Measurements from ENCODE around the gene TMEM9.
A peak's percentile ranks its signal among the peaks of the same experiment; 100 is the strongest.

Gene TMEM9

DNA sequence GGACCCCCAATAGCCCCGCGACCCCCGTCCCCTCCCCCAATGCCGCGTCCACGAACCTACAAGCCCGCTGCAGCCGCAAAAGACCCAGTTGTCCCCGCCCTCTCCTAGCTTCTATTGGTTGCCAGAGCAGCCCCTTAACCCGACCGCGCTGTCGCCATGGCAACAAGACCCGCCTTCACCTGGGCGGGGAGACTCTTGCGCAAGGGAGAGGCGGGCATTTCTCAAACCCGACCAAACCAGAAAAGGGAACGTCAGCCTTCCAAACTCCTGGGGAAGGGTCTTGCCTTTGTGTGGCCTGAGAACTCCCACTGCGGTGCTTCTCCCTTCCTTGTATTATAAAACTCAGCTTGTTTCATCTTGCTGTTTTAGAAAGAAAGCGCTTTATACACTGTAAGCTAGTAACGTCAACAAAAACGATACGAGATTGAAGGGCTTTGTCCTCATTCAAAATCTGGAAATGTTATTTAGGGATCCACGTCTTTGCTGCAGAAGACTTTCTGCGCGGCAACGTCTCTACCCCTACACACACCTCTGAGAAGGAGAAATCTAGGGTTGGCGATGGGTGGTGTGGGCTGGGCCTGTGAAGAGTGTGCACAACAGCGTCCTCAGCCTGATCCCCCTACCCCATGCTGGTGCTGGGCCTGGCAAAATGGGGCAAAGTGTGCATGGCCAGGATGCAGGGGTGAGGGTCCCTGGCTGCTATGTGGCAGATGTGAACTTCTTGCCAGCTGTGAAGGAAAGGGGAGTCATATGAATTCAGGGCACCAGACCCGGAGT lies at the start of gene TMEM9:
TMEM9 (minus strand) TSS at position 86 of the 777 bp plus-strand sequence. CDS start 551 bp downstream, outside the sequence.
- peak; percentile 81 to 83 for DNase-seq

DNA sequence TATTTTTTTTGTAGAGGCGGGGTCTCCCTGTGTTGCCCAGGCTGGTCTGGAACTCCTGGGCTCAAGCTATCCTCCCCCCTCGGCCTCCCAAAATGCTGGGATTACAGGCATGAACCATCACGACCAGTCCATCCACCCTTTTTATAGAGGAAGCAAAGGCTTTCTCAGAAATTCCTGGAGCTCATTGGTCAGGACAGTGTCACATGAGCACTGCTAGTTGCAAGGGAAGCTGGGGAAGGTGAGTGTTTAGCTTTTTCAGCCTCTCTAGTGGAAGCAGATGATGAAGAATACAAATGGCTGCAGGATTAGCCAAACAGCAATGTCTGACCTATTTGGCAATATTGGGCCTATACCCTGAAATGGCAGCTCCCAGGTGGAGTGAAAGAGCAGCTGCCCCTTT lies 44.3 kb upstream of the TMEM9 start:
- no peak for DNase-seq

DNA sequence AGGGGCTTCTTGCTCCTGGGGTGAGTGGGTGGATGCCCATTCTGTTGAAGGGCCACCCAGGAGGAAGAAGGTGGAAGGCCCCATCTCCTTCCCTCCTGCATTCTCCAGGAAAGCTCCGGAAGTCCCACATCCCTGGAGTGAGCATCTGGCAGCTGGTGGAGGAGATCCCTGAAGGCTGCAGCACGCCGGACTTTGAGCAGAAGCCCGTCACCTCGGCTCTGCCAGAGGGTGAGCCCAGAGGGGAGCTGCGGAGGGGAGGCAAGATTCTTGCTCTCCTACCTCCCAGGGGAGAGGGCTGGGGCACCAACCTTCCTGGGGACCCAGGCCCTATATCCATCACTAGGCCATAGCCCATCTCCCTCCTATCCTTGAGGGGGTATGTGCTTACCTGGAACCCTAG lies 39.8 kb upstream of the TMEM9 start:
- DNase-seq: no peak

GRCh38 chr1:201192261-201192788 lies 38.1 kb upstream of the TMEM9 start:
- no peak for DNase-seq

DNA sequence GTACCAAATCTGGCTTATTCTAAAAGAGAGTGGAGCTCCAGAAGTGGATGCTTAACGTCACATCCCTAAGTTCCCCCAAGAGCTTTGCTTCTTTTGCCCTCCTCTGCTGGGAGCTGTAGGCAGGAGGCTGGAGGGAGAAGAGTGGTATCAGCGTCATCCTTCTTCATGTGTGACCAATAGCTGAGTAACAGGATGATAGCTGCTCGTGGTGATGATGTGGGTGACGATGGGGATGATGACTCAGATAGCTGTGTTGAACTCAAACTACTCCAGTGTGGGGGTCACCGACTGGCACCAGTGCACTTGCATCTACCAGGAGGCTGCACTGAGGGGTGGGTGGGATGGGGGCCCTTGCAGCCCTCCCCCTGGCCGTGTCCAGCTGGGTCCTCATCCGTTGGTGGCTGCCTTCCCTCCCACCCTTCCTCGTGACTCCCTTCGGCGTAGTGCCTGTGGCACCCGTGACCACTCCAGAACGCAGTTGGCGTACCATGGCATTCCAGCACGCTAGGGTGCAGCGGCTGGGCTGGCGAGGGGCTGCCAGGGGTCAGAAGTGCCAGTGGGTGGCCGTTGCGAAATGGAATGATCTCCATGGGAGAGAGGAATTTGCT lies 37.5 kb upstream of the TMEM9 start:
- no peak for DNase-seq

DNA sequence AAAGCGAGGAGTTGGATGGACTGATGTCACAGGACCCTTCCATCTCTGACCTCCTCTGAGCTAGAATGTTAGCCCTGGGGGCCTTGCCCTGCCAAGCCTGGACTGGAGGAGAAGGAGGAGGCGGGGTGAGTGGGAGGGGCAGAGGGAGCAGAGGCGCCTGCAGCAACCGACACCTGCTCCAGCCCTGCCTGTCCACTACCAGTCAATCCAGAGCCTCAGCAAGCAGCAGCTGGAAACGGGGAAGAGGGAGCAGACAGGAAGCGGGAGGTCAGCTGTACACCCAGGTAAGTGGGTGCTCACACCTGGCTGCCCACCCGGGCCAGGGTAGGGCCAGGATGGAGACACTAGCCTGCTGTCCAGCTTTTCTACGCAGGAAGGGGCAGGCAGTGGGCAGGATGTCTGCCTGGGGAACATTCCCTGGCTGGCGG lies 36.4 kb upstream of the TMEM9 start, which contains the start of gene IGFN1:
IGFN1 (plus strand) TSS at position 201 of the 428 bp plus-strand sequence. CDS start 2,470 bp downstream, outside the sequence.
- no peak for DNase-seq

GRCh38 chr1:201190005-201190404 lies 35.7 kb upstream of the TMEM9 start:
- DNase-seq: no peak

- DNase-seq: no peak
Observed at GRCh38 chr1:201189085-201189484, 34.8 kb upstream of the TMEM9 start.

DNA sequence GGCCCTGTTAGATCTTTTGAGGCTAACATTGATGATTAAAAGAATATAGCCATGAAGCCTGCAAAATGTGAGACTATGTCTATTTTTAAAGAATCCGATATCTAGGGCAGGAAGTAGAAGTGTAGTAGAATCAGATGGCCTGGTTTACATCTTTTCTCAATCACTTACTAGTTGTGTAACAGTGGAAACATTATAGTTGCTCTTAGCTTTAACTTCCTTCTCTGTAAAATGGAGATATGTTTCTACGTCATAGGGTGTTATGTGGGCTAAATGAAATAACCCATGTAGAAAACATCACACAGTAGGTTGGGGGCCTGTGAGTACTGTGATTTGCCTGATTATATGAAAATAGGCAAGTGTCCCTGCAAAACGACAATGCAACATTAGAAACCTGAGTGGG lies 31.9 kb upstream of the TMEM9 start:
- DNase-seq: no peak

DNA sequence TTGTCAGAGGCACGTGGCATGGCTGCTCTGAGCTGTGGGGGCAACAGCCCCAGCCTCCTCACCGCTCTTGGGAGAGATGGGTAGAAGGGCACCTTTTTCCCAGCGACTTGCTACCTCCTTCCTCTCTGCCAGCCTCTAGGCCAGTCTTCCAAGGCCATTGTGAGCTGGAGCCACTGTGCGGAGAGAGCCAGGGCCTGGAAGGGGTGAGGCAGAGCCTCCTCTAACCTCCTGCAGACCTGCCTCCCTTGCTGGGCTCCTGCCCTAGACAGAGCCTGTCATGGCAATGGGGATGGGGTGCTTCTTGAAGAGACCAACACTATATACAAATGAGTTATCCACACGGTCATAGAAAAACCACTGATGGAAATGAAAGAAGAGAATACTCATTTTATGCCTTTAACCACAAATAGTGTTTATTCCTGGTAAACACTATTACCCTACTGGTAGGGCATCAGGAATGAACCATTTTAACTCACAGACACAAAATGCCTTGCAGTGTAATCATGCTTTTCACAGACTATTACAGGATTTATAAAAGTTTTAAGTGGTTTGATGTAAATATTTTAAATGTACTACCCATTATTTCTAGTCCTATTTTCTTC lies 31.4 kb upstream of the TMEM9 start:
- no peak for DNase-seq

DNA sequence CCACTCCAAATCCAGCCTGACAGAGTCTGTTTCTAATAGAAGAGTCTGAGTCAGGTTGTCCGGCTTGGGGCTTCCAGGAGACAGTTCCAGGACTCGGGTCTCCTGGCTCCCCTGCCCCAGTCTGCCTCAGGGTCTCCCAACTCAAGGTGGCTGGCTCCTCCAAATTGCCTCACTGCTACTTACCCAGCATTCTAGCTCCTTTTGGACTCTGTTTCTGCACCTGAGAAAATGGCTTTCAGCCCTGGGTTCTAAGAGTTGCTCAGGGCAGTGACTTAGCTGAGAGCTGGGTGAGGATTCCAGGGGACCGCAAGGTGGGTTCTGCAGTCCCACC lies 30.8 kb upstream of the TMEM9 start:
- no peak for DNase-seq

DNA sequence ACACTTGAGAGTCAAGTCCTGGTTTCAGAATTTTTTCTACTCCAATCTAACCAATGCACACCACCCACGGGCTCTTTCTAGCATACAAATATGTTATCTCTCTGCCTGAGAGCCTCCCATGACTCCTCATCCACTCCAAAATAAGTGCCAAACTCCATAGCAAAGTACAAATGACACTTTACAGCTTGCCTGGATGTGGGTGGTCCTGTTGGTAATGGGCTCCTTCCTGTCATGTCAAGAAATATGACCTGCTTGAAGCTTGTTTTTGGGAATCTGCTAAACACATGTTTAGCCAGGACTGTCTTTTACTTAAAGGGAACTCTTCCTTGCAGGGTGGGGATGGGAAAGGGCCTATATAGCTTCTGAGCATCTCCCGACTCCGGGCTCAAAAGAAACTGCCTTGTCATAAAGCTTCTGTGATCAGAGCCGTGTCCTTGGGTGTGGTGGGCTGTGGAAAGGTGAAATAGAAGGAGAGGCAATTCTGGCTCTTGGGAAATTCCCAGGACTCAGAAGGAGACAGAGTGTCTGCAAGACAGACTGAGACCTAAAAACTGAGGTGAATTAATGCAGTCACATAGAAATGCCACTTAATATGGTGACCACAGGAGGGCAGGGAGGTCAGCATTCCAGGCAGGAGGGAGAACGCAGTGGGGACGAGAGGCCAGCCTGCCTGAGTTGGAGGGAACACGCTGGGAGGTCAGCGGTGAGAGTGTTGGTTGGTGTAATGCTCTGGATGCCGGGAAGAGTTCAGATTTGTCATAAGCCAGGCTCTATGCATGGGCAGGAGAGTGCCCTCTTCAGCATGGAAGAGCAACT lies 30.2 kb upstream of the TMEM9 start:
- peak in 1 of 2 experiments; percentile 14 for DNase-seq

DNA sequence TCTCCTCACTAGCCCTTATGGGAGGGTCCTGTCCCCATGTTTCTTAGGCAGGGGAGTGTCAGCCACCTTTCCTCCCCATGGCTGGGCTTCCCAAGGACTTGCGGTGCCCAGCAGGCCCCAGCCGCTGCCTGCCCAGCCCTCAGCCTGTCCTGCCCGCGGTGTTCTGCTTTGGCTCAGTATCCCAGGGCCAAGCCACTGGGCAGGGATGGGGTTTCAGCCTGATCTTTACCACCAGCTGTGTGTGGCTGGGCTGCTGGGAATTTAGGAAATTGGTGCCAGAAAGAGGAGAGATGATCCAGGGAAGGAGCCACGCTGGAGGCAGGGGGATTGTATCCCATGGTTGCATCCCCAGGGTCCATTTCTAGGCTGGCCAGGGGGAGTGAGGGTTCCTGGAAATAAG lies 29.5 kb upstream of the TMEM9 start:
- no peak for DNase-seq

- no peak for DNase-seq
Observed at GRCh38 chr1:201183209-201183608, 28.9 kb upstream of the TMEM9 start.

DNA sequence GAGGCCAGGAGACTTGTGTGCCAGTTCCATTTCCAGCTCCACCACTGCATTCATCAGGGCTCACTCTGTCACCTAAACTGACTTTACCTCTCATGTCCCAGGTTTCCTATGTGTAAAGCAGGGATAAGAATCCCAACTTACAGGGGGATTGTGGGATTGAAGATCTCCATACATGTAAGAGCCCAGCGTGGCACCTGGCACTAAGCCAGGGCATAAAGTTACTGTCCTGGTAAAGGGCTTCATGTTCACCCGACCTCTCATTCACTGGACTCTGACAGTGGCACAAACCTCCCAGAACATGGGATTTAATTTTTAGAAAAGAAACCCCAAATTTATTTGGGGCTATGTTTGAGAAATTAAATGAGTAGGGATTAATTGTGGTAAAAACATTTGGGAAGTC lies 27.5 kb upstream of the TMEM9 start:
- no peak for DNase-seq

GRCh38 chr1:201181323-201181722 lies 27.0 kb upstream of the TMEM9 start:
- DNase-seq: no peak

GRCh38 chr1:201180901-201181300 lies 26.6 kb upstream of the TMEM9 start:
- no peak for DNase-seq

DNA sequence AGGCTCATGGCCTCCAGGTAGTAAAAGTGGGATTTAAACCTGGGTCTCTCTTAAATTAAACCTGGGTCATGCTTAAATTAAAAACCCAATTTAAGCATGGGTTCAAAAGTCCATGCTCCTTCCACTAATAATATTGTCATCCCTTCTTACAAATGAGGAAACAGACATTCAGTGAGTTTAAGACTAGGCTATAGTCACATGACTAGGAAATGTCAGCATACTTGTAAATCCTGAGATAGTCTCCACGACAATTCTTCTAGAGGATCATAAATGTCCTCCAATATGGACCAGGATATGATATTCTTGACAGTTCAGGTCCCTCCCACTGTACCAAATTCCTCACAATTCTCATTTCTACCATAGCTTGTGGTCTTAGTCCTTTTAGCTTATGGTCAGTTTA lies 25.9 kb upstream of the TMEM9 start:
- DNase-seq: no peak

GRCh38 chr1:201178718-201179117 lies 24.4 kb upstream of the TMEM9 start:
- DNase-seq: no peak

DNA sequence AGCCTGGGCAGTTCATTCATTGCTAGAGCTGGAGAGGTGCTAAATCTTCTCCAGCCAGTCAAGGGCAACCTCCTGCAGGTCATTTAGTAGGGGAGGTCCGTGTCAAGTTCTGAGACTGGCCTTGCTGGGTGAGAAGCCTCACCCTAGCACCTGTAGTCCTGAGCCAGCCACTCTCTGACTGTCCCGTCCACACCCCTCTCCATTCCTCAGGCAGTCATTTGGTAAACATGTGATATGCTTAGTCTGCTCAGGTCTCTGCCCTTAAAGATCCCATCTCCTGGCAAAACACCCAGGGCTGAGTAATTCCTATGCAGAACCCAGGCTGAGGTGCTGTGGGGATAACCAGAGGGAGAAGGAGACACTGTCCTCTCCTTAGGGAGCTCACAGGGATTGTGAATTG lies 22.7 kb upstream of the TMEM9 start:
- no peak for DNase-seq

DNA sequence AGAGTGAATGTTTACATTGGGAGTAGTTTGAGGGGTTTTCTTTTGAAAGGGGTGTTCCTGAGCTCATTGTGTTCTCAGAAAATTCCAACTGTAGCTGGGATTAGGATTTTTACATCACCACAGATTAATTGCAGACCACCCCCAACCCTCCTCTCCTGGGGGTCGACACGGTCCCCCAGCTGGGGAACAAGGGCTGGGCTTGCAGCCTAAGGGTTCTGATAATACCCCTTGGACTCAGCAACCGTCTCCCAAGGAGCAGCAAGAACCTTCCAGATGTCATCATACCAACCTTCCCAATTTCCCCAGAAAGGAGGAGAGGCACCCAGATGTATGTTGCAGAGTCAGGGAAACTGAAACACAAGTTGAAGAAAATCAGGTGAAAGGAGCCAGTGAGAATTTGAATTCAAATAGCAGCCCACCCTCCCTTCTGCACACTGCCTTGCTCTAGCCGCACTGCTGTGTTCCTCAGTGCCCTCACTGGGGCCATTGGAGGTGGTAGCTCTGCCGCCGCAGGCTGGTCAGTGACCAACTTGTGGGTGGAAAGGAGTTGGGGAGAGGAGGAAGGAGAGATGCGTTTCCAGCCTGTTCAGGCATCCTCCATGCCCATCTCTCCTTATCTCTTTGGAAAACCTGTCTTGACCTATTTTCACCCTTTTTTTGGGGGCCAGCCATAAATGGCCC lies 21.7 kb upstream of the TMEM9 start:
- DNase-seq: no peak

- no peak for DNase-seq
Observed at GRCh38 chr1:201173736-201174135, 19.5 kb upstream of the TMEM9 start.
